OCI-LY3 (cell line): ENCODE results near the gene IL21.
A peak's percentile ranks its signal among the peaks of the same experiment; 100 is the strongest.

Experiments used
- H2AFZ ChIP-seq: fragments of 200-600, 300-600 bp; shearing (Covaris generic); 2 replicates; pipeline ENCODE4 v1.6.0; 2014; ENCODE audit warnings: antibody characterized with exemption, low read depth, low read length
- H3K27ac ChIP-seq: fragments of 200-600, 300-600 bp; sonication (generic); 2 replicates; pipeline ENCODE4 v1.5.1; 2014; ENCODE audit warnings: mild to moderate bottlenecking, low read length, moderate library complexity, mixed read lengths
- H3K27me3 ChIP-seq: fragments of 200-600, 300-600 bp; sonication (generic); 2 replicates; pipeline ENCODE4 v1.6.1; 2014; ENCODE audit warnings: low read depth, low read length, mixed read lengths
- H3K36me3 ChIP-seq: fragments of 200-600, 300-600 bp; sonication (generic); replicated peaks from 2 replicates; pipeline ENCODE3; 2014; ENCODE audit warnings: low read depth, low read length, mixed read lengths
- H3K4me1 ChIP-seq: fragments of 300-600, 200-600 bp; sonication (generic); 2 replicates; pipeline ENCODE4 v1.6.1; 2014; ENCODE audit warnings: low read length, mixed read lengths
- H3K4me2 ChIP-seq: fragments of 200-600, 300-600 bp; sonication (generic); 2 replicates; pipeline ENCODE4 v1.6.1; 2014; ENCODE audit warnings: low read length, mixed read lengths
- H3K4me3 ChIP-seq: fragments of 300-600, 200-600 bp; sonication (generic); 2 replicates; pipeline ENCODE4 v1.5.1; 2014; ENCODE audit warnings: antibody characterized with exemption, mild to moderate bottlenecking, low read length, moderate library complexity
- H3K79me2 ChIP-seq: fragments of 300-600, 200-600 bp; shearing (Covaris generic); 2 replicates; pipeline ENCODE4 v1.6.1; 2014; ENCODE audit warnings: mild to moderate bottlenecking, low read length, mixed read lengths
- H3K9ac ChIP-seq: fragments of 300-600, 200-600 bp; shearing (Covaris generic); 2 replicates; pipeline ENCODE4 v1.6.0; 2014; ENCODE audit warnings: mild to moderate bottlenecking, low read length, moderate library complexity
- H3K9me3 ChIP-seq: fragments of 200-600, 300-600 bp; shearing (Covaris generic); 2 replicates; pipeline ENCODE4 v1.6.1; 2014; ENCODE audit warnings: low read length, mixed read lengths; ENCODE audit not compliant: insufficient read depth
- H4K20me1 ChIP-seq: fragments of 200-600, 300-600 bp; sonication (generic); 2 replicates; pipeline ENCODE4 v1.6.1; 2016; ENCODE audit warnings: low read length, mixed read lengths; ENCODE audit not compliant: insufficient read depth
- EZH2phosphoT487 ChIP-seq: fragments of 200-600 bp; shearing (Covaris generic); IDR thresholded peaks from 2 replicates; pipeline ENCODE4 v1.6.1; 2018; ENCODE audit warnings: antibody characterized with exemption, mixed run types, low read depth
- TF ChIP-seq, protein P1 (sequence below): fragments of 200-600, 300-600 bp; sonication (generic); IDR thresholded peaks from 2 replicates; pipeline ENCODE4 v1.5.1; 2014; ENCODE audit warnings: antibody characterized with exemption, low read length, low read depth

Gene IL21

GRCh38 chr4:122652379-122652778 is 31.5 kb upstream of the IL21 start:
- H2AFZ ChIP-seq: peak overlapping the region; percentile 67; the same call in 1 of the 2 replicates

DNA sequence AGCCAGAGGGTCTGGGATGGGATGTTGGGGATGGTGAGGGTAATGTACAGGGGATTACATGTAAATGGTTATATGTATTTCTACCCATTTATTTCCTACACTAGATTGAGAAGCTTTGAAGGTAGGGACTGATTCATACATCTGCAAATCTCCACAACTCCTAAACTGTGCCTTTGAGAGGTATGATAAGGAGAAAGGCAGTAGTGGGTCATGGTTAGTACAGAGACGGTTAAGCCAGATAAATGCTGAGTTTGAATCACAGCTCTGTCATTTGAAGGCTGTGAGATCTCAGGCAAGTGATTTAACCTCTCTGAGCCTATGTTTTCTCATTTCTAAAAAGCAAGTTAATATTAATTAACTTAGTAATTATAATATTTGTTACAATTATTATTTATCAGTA is 29.3 kb upstream of the IL21 start:
- Histone ChIP-seq H3K36me3 (no peaks in the 10 kb centered on the region), H3K9ac (no peak overlapping the region), H3K4me2 (no peak overlapping the region), H3K9me3 (no peaks in the 10 kb centered on the region), H3K79me2 (no peaks in the 10 kb centered on the region), H3K27me3 (no peaks in the 10 kb centered on the region), H4K20me1 (no peaks in the 10 kb centered on the region), H3K27ac (no peak overlapping the region), H2AFZ (no peak overlapping the region), H3K4me3 (no peak overlapping the region), H3K4me1 (peaks cover 4% of the 10 kb centered on the region; the same call in 1 of the 2 replicates)
- no peak for TF ChIP-seq EZH2phosphoT487
- TF ChIP-seq, protein P1, sequence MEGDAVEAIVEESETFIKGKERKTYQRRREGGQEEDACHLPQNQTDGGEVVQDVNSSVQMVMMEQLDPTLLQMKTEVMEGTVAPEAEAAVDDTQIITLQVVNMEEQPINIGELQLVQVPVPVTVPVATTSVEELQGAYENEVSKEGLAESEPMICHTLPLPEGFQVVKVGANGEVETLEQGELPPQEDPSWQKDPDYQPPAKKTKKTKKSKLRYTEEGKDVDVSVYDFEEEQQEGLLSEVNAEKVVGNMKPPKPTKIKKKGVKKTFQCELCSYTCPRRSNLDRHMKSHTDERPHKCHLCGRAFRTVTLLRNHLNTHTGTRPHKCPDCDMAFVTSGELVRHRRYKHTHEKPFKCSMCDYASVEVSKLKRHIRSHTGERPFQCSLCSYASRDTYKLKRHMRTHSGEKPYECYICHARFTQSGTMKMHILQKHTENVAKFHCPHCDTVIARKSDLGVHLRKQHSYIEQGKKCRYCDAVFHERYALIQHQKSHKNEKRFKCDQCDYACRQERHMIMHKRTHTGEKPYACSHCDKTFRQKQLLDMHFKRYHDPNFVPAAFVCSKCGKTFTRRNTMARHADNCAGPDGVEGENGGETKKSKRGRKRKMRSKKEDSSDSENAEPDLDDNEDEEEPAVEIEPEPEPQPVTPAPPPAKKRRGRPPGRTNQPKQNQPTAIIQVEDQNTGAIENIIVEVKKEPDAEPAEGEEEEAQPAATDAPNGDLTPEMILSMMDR: no peak

More at GRCh38 chr4:122652379-122652778, 31.5 kb upstream of the IL21 start:
- Histone ChIP-seq H3K27me3 (no peaks in the 10 kb centered on the region), H3K36me3 (no peaks in the 10 kb centered on the region), H4K20me1 (no peaks in the 10 kb centered on the region), H3K4me1 (peaks cover 4% of the 10 kb centered on the region; the same call in 1 of the 2 replicates), H3K9me3 (peaks cover 4% of the 10 kb centered on the region; the same call in 1 of the 2 replicates), H3K4me2 (no peak overlapping the region), H3K9ac (no peak overlapping the region), H3K27ac (no peak overlapping the region), H3K4me3 (no peak overlapping the region), H3K79me2 (no peaks in the 10 kb centered on the region)
- TF ChIP-seq, protein P1: peak; percentile 58
- no peak for TF ChIP-seq EZH2phosphoT487

DNA sequence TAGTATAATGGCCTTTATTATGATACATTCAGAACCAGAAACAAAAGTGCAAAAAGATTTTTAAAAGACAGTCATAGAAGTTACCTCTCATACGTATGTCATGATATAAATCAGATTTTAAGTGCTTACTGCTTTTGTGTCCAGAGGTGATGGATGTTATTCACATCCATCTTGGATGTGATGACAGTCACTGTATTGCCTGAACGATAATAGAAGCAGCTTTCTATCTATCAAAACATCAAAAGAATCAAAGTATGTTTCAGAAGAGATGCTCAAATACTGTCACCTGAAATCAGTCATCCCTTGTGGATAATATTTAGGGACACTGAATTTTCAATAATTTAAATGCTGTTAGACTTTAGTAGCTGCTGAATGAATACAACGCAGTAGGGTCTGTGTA is 26.8 kb upstream of the IL21 start:
- Histone ChIP-seq H4K20me1 (no peaks in the 10 kb centered on the region), H3K9me3 (no peaks in the 10 kb centered on the region), H3K4me1 (peaks cover 9% of the 10 kb centered on the region), H2AFZ (no peak overlapping the region), H3K27ac (no peak overlapping the region), H3K36me3 (no peaks in the 10 kb centered on the region), H3K4me3 (no peak overlapping the region), H3K4me2 (no peak overlapping the region), H3K79me2 (no peaks in the 10 kb centered on the region), H3K27me3 (no peaks in the 10 kb centered on the region), H3K9ac (no peak overlapping the region)
- TF ChIP-seq, protein P1: no peak
- TF ChIP-seq EZH2phosphoT487: no peak

- H3K4me3 ChIP-seq: no peak overlapping the region
- no peaks in the 10 kb centered on the region for H4K20me1 ChIP-seq
- H3K4me2 ChIP-seq: no peak overlapping the region
- H3K27ac ChIP-seq: no peak overlapping the region
- H3K9ac ChIP-seq: no peak overlapping the region
- no peaks in the 10 kb centered on the region for H3K27me3 ChIP-seq
- H3K9me3 ChIP-seq: no peaks in the 10 kb centered on the region
- TF ChIP-seq, protein P1: no peak
- no peak for TF ChIP-seq EZH2phosphoT487
- peaks cover 21% of the 10 kb centered on the region for H3K4me1 ChIP-seq
- no peaks in the 10 kb centered on the region for H3K36me3 ChIP-seq
- H2AFZ ChIP-seq: no peak overlapping the region
- H3K79me2 ChIP-seq: no peaks in the 10 kb centered on the region
These were observed 22.4 kb upstream of the IL21 start for GRCh38 chr4:122643257-122643656.
